ENCODE data around the gene RASGRP1. TPM values are rescaled to one million over a fixed set of nuclear protein-coding genes. Genes with fewer than 3 reads are reported as not detected.

RASGRP1 gene
- polyA plus RNA-seq, 1 donor, result 2.9 TPM

DNA sequence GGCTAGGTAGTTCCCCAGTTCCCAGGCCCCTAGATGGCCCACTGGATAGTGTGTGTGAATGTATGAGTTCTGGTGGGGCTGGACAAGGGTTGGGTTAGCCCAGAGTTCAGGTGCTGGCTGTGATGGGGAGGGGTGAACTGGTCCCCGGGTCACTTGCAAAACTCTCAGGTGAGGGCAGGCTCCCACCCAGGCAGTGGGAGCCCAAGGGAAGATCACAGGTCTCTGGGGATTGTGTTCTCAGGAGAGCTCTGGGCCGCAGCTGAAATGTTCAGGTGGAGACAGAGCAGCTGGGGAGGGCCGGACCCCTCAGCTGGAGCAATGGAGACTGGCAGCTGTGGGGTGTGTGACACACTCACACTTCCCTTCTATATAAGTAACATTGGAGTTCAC, 123.5 kb downstream of the RASGRP1 start:
- no peak for DNase-seq
- Histone ChIP-seq H3K4me1 (ENCODE audit: control insufficient read depth, insufficient read depth, low read length) (no peaks in the 10 kb centered on the region), H3K4me3 (ENCODE audit: low read length) (no peak overlapping the region), H3K27ac (ENCODE audit: low read length) (no peak overlapping the region), H3K36me3 (ENCODE audit: control insufficient read depth, insufficient read depth, low read length) (no peaks in the 10 kb centered on the region), H3K9me3 (ENCODE audit: control insufficient read depth, low read depth, low read length) (no peaks in the 10 kb centered on the region), H3K27me3 (ENCODE audit: control insufficient read depth, insufficient read depth, low read length) (peaks cover 4% of the 10 kb centered on the region)
- WGBS (ENCODE audit: insufficient coverage, low lambda C conversion rate), result no CpG with 5 or more reads among the region's 3 CpGs

DNA sequence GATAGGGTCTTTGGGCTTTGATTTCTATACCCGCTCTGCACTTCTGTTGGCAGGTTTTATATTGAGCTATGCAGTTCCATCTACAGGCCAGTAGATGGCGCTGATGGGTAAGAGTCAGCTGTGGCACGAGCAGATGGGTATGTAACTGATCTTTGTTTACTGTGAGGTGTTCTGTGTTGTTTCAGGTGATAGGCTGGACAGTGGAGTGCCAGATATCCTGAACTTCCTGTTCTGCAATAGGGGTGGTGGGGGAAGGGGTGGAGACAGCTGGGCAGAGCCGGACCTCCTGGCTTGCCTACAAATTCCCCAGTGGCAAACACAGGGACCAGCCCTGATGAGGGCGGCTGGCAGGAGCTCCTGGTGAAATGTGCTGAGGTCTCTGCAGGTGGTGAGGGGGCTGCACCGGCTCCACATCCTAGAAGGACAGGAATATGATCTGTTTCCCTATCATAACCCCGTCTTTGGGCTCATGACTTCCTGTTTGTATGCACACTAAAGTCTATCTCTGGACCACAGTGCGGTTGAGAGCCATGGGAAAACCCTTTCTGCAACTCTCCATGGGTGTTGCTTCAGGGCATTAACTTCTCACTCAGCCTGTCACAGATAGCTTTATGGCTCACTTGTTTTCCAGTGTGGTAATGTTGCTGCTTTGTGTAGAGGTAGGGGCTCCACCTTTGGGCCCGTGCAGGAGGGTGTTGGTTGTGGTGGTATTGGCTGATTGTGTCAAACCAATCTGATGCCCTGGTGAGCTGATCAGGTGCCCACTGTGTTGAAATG, 124.1 kb downstream of the RASGRP1 start:
- no CpG with 5 or more reads among the region's 9 CpGs for WGBS (ENCODE audit: insufficient coverage, low lambda C conversion rate)
- DNase-seq, result peak; percentile 58
- H3K9me3 ChIP-seq (ENCODE audit: control insufficient read depth, low read depth, low read length), result no peaks in the 10 kb centered on the region
- H3K27ac ChIP-seq (ENCODE audit: low read length), result no peak overlapping the region
- H3K27me3 ChIP-seq (ENCODE audit: control insufficient read depth, insufficient read depth, low read length), result peaks cover 4% of the 10 kb centered on the region
- no peaks in the 10 kb centered on the region for H3K4me1 ChIP-seq (ENCODE audit: control insufficient read depth, insufficient read depth, low read length)
- H3K4me3 ChIP-seq (ENCODE audit: low read length), result no peak overlapping the region
- H3K36me3 ChIP-seq (ENCODE audit: control insufficient read depth, insufficient read depth, low read length), result no peaks in the 10 kb centered on the region

Other genes starting within 250 kb of the RASGRP1 start
- 31.3 TPM for gene FAM98B, start 110.7 kb downstream of the RASGRP1 start, polyA plus RNA-seq